Astrocyte (in vitro differentiated cells and primary cell): ENCODE results near the gene KIR3DL1. TPM values are rescaled to one million over a fixed set of nuclear protein-coding genes. Genes with fewer than 3 reads are reported as not detected.
"Not testable (repeated sequence)": the region's sequence is repeated elsewhere in the genome, so short reads cannot be mapped to it uniquely, and the experiment has no call there.

Experiments used
- DNase-seq: peaks from one replicate; pipeline ENCODE4 v3.0.0-alpha.2; 2010; ENCODE audit warnings: low read depth
- FAIRE-seq: peaks from 2 replicates; lab custom pipeline; 2011; peaks lifted over from hg19 to GRCh38; lab: Jason Lieb, UNC
- H2AFZ ChIP-seq: 2 replicates; pipeline ENCODE4 v1.6.0; 2012; ENCODE audit warnings: low read depth, low read length, inconsistent platforms
- H3K27ac ChIP-seq: 2 replicates; pipeline ENCODE4 v1.5.1; 2011; ENCODE audit warnings: low read depth, low read length, inconsistent platforms
- H3K27me3 ChIP-seq: 2 replicates; pipeline ENCODE4 v1.6.0; 2011; ENCODE audit warnings: low read length, inconsistent platforms; ENCODE audit not compliant: insufficient read depth
- H3K36me3 ChIP-seq: 2 replicates; pipeline ENCODE4 v1.5.1; 2011; ENCODE audit warnings: low read length, inconsistent platforms; ENCODE audit not compliant: insufficient read depth
- H3K4me1 ChIP-seq: 2 replicates; pipeline ENCODE4 v1.5.1; 2011; ENCODE audit warnings: low read length, inconsistent platforms; ENCODE audit not compliant: insufficient read depth
- H3K4me2 ChIP-seq: 2 replicates; pipeline ENCODE4 v1.6.0; 2012; ENCODE audit warnings: low read length, inconsistent platforms
- H3K4me3 ChIP-seq: 2 replicates; pipeline ENCODE4 v1.5.1; 2011; ENCODE audit warnings: low read depth, mild to moderate bottlenecking, low read length, inconsistent platforms; ENCODE audit not compliant: insufficient read depth
- H3K79me2 ChIP-seq: 2 replicates; pipeline ENCODE4 v1.6.0; 2012; ENCODE audit warnings: mild to moderate bottlenecking, low read length, inconsistent platforms; ENCODE audit not compliant: insufficient read depth
- H3K9ac ChIP-seq: 2 replicates; pipeline ENCODE4 v1.6.0; 2012; ENCODE audit warnings: mild to moderate bottlenecking, low read length, inconsistent platforms
- H3K9me3 ChIP-seq: 2 replicates; pipeline ENCODE4 v1.5.1; 2012; ENCODE audit warnings: low read depth, mild to moderate bottlenecking, low read length, inconsistent platforms; ENCODE audit not compliant: insufficient read depth
- H4K20me1 ChIP-seq: 2 replicates; pipeline ENCODE4 v1.6.0; 2012; ENCODE audit warnings: low read length, inconsistent platforms; ENCODE audit not compliant: insufficient read depth
- H3K27ac Mint-ChIP-seq: one replicate; pipeline ENCODE4 v1.8.0; 2021; ENCODE audit warnings: mild to moderate bottlenecking, mixed read lengths; ENCODE audit not compliant: unreplicated experiment
- H3K27me3 Mint-ChIP-seq: one replicate; pipeline ENCODE4 v1.8.0; 2021; ENCODE audit warnings: low read depth, mixed read lengths; ENCODE audit not compliant: unreplicated experiment
- H3K36me3 Mint-ChIP-seq: one replicate; pipeline ENCODE4 v1.8.0; 2021; ENCODE audit warnings: low read depth, mixed read lengths; ENCODE audit not compliant: unreplicated experiment
- H3K4me1 Mint-ChIP-seq: one replicate; pipeline ENCODE4 v1.8.0; 2021; ENCODE audit warnings: low read depth, mixed read lengths; ENCODE audit not compliant: unreplicated experiment
- H3K4me3 Mint-ChIP-seq: one replicate; pipeline ENCODE4 v1.8.0; 2021; ENCODE audit warnings: mild to moderate bottlenecking, moderate library complexity, mixed read lengths; ENCODE audit not compliant: unreplicated experiment
- H3K9me3 Mint-ChIP-seq: one replicate; pipeline ENCODE4 v1.8.0; 2021; ENCODE audit warnings: mild to moderate bottlenecking, mixed read lengths; ENCODE audit not compliant: unreplicated experiment
- EZH2 ChIP-seq: IDR thresholded peaks from 2 replicates; pipeline ENCODE4 v1.6.1; 2012; ENCODE audit warnings: mild to moderate bottlenecking, low read length, inconsistent platforms; ENCODE audit not compliant: insufficient read depth
- total RNA-seq: library from RNA; stranded (reverse); gene quantifications from 2 replicates; pipeline ENCODE4 v1.2.1, GENCODE V29; 2021
- TF ChIP-seq, protein P1 (sequence below): IDR thresholded peaks from 2 replicates; pipeline ENCODE4 v1.5.1; 2011; ENCODE audit warnings: low read depth, mild to moderate bottlenecking, inconsistent platforms, low read length, moderate library complexity; ENCODE audit not compliant: insufficient read depth

KIR3DL1 gene
- total RNA-seq, 1 donor from 2014 or later = not detected

DNA sequence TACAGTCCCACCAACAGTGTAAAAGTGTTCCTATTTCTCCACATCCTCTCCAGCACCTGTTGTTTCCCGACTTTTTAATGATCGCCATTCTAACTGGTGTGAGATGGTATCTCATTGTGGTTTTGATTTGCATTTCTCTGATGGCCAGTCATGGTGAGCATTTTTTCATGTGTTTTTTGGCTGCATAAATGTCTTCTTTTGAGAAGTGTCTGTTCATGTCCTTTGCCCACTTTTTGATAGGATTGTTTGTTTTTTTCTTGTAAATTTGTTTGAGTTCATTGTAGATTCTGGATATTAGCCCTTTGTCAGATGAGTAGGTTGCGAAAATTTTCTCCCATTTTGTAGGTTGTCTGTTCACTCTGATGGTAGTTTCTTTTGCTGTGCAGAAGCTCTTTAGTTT, 47.2 kb downstream of the KIR3DL1 start:
- not testable (repeated sequence) for H3K9me3 ChIP-seq, H3K36me3 Mint-ChIP-seq, H3K27ac Mint-ChIP-seq, H3K4me3 Mint-ChIP-seq, H3K27me3 Mint-ChIP-seq, H3K9ac ChIP-seq, H3K4me1 Mint-ChIP-seq, H3K27me3 ChIP-seq, H4K20me1 ChIP-seq, H3K4me1 ChIP-seq, H3K4me3 ChIP-seq, H3K36me3 ChIP-seq, FAIRE-seq, H2AFZ ChIP-seq, H3K27ac ChIP-seq, H3K79me2 ChIP-seq, DNase-seq, H3K4me2 ChIP-seq
- H3K9me3 Mint-ChIP-seq = peaks cover 20% of the 10 kb centered on the region

DNA sequence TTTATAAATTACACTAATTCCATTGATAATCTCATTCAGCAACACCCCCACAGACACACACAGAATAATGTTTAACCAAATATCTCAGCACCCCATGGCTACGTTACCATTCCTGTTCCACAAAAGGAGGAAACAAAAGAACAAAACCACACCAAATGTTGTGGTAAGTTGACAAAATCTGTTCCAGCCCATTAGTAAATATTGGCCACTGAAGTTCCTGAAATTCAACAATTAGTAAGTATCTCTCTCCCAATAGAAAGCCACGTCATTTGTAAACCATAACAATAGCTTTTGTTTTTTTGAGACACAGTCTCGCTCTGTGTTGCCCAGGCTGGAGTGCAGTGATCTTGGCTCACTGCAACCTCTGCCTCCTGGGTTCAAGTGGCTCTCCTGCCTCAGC, 55.4 kb downstream of the KIR3DL1 start:
- no peak overlapping the region for H3K4me3 ChIP-seq
- H3K9ac ChIP-seq = no peak overlapping the region
- Mint-ChIP-seq H3K27me3 (no peaks in the 10 kb centered on the region), H3K4me1 (no peaks in the 10 kb centered on the region), H3K27ac (no peak overlapping the region), H3K4me3 (no peak overlapping the region), H3K9me3 (peaks cover 8% of the 10 kb centered on the region), H3K36me3 (no peaks in the 10 kb centered on the region)
- H3K27me3 ChIP-seq = no peaks in the 10 kb centered on the region
- H3K9me3 ChIP-seq = no peaks in the 10 kb centered on the region
- no peaks in the 10 kb centered on the region for H4K20me1 ChIP-seq
- no peak overlapping the region for H3K4me2 ChIP-seq
- H3K36me3 ChIP-seq = no peaks in the 10 kb centered on the region
- TF ChIP-seq, protein P1, sequence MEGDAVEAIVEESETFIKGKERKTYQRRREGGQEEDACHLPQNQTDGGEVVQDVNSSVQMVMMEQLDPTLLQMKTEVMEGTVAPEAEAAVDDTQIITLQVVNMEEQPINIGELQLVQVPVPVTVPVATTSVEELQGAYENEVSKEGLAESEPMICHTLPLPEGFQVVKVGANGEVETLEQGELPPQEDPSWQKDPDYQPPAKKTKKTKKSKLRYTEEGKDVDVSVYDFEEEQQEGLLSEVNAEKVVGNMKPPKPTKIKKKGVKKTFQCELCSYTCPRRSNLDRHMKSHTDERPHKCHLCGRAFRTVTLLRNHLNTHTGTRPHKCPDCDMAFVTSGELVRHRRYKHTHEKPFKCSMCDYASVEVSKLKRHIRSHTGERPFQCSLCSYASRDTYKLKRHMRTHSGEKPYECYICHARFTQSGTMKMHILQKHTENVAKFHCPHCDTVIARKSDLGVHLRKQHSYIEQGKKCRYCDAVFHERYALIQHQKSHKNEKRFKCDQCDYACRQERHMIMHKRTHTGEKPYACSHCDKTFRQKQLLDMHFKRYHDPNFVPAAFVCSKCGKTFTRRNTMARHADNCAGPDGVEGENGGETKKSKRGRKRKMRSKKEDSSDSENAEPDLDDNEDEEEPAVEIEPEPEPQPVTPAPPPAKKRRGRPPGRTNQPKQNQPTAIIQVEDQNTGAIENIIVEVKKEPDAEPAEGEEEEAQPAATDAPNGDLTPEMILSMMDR = no peak
- no peak for TF ChIP-seq EZH2
- no peaks in the 10 kb centered on the region for H3K4me1 ChIP-seq
- no peak overlapping the region for H2AFZ ChIP-seq
- DNase-seq (no peak), FAIRE-seq (no peak)
- H3K79me2 ChIP-seq = no peaks in the 10 kb centered on the region
- H3K27ac ChIP-seq = no peak overlapping the region

DNA sequence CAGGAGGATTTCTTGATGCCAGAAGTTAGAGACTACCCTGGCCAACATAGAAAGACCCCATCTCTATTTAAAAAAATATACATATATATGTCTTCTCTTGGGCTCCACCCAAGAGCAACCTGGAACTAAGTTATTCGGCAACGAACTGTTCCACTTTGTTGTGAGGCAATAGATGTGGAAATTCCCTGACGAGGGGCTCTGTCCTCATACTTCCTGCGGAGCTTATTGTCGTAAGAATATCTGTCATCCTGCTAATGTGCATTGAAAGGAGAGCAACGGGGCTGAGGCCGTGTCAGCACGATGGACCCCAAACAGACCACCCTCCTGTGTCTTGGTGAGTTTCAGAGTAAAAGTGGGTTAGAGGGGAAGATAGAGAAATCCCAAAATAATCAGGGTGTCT, 57.7 kb downstream of the KIR3DL1 start, which contains the start of gene FCAR:
FCAR (plus strand) TSS at position 246 of the 400 bp plus-strand sequence; CDS start at position 301, 55 bp downstream.
- no peak within 1 kb of the TSS for H3K4me2 ChIP-seq
- H3K4me3 ChIP-seq = no peak within 1 kb of the TSS
- H3K27ac Mint-ChIP-seq = no peak within 1 kb of the TSS
- no peak within 1 kb of the TSS for H3K27ac ChIP-seq
- H3K27me3 Mint-ChIP-seq = no peaks in the 10 kb centered on the region
- H3K9ac ChIP-seq = no peak within 1 kb of the TSS
- H3K36me3 ChIP-seq = no peaks in the 10 kb centered on the region
- no peaks in the 10 kb centered on the region for H3K9me3 ChIP-seq
- H3K4me1 Mint-ChIP-seq = no peaks in the 10 kb centered on the region
- no peaks in the 10 kb centered on the region for H3K4me1 ChIP-seq
- no peaks in the 10 kb centered on the region for H3K79me2 ChIP-seq
- no peaks in the 10 kb centered on the region for H3K27me3 ChIP-seq
- no peak within 1 kb of the TSS for H3K4me3 Mint-ChIP-seq
- H2AFZ ChIP-seq = no peak within 1 kb of the TSS
- DNase-seq (no peak), FAIRE-seq (no peak)
- no peak for TF ChIP-seq EZH2
- TF ChIP-seq, protein P1 = no peak
- peaks cover 5% of the 10 kb centered on the region for H3K9me3 Mint-ChIP-seq
- H3K36me3 Mint-ChIP-seq = no peaks in the 10 kb centered on the region
- H4K20me1 ChIP-seq = no peaks in the 10 kb centered on the region
